Nephron (organoid): Measurements from ENCODE around the gene AK8.

Source experiments
- H3K27ac Mint-ChIP-seq, 3 experiments: 2 replicates each; pipeline ENCODE4 v1.8.0; 2020; ENCODE audit warnings: mixed read lengths in 3 of 3, mild to moderate bottlenecking in 2 of 3, moderate library complexity in 1 of 3
- H3K27me3 Mint-ChIP-seq: 2 replicates; pipeline ENCODE4 v1.8.0; 2021; ENCODE audit warnings: low read depth, mild to moderate bottlenecking, moderate library complexity, mixed read lengths
- H3K36me3 Mint-ChIP-seq: 2 replicates; pipeline ENCODE4 v1.8.0; 2020; ENCODE audit warnings: low read depth, mixed read lengths
- H3K4me1 Mint-ChIP-seq: 2 replicates; pipeline ENCODE4 v1.8.0; 2020; ENCODE audit warnings: mixed read lengths
- H3K4me3 Mint-ChIP-seq, 3 experiments: 2 replicates each; pipeline ENCODE4 v1.8.0; 2020; ENCODE audit warnings: mild to moderate bottlenecking in 3 of 3, mixed read lengths in 3 of 3, moderate library complexity in 2 of 3
- H3K9me3 Mint-ChIP-seq: 2 replicates; pipeline ENCODE4 v1.8.0; 2020; ENCODE audit warnings: mixed read lengths
- TF ChIP-seq, protein P1 (sequence below), 3 experiments: fragments of 200-600 bp; sonication (generic); IDR thresholded peaks; one replicate each; pipeline ENCODE4 v1.5.0; 2021; ENCODE audit warnings: antibody characterized with exemption in 3 of 3; ENCODE audit not compliant: unreplicated experiment in 3 of 3

Gene AK8

DNA sequence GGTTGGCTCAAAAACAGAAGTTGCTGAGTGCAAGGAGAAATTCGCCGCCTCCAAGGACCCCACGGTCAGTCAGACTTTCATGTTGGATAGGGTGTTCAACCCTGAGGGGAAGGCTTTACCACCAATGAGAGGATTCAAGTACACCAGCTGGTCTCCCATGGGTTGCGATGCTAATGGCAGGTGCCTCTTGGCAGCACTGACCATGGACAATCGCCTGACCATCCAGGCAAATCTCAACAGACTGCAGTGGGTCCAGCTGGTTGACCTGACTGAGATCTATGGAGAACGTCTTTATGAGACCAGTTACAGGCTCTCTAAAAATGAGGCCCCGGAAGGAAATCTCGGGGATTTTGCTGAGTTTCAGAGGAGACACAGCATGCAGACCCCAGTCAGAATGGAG is 200.1 kb downstream of the AK8 start:
- peaks cover 55% of the 10 kb centered on the region for H3K36me3 Mint-ChIP-seq

More for the DNA sequence above, 200.1 kb downstream of the AK8 start:
- Mint-ChIP-seq H3K9me3 (no peaks in the 10 kb centered on the region), H3K4me3 (no peak overlapping the region), H3K27me3 (no peaks in the 10 kb centered on the region), H3K27ac (no peak overlapping the region), H3K4me1 (peaks cover 7% of the 10 kb centered on the region)
- TF ChIP-seq, protein P1, sequence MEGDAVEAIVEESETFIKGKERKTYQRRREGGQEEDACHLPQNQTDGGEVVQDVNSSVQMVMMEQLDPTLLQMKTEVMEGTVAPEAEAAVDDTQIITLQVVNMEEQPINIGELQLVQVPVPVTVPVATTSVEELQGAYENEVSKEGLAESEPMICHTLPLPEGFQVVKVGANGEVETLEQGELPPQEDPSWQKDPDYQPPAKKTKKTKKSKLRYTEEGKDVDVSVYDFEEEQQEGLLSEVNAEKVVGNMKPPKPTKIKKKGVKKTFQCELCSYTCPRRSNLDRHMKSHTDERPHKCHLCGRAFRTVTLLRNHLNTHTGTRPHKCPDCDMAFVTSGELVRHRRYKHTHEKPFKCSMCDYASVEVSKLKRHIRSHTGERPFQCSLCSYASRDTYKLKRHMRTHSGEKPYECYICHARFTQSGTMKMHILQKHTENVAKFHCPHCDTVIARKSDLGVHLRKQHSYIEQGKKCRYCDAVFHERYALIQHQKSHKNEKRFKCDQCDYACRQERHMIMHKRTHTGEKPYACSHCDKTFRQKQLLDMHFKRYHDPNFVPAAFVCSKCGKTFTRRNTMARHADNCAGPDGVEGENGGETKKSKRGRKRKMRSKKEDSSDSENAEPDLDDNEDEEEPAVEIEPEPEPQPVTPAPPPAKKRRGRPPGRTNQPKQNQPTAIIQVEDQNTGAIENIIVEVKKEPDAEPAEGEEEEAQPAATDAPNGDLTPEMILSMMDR (IDR thresholded peaks at IDR 0.05; ENCODE audit: unreplicated experiment in 3 of 3) = no peak
